ENCODE measurements around the gene RASGEF1B.

DNA sequence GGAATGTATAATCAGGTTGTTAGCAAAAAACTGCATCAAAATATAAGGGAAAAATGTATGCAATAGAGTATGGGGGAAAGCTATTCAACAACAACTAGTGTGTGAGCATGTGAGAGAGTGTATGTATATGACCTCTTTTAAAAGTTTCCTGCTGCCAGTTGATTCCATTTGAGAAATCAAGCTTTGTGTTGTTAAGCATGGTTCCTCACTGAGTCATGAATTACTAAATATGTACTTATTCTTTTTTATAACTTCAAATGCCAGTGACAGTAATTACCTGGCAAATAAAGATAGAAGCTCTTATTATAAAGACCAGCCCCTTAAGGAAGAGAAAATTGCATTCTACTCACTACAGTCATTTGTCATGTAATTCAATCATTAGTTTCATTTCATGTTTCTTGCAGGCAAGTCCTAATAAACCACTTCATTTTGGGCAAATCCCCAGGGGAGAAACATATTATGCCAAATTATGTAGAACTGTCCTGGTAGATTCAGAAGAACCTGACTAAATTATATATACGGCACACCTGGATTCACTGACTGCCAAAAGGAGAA, 19.2 kb downstream of the RASGEF1B start:
- TF ChIP-seq, protein P1, sequence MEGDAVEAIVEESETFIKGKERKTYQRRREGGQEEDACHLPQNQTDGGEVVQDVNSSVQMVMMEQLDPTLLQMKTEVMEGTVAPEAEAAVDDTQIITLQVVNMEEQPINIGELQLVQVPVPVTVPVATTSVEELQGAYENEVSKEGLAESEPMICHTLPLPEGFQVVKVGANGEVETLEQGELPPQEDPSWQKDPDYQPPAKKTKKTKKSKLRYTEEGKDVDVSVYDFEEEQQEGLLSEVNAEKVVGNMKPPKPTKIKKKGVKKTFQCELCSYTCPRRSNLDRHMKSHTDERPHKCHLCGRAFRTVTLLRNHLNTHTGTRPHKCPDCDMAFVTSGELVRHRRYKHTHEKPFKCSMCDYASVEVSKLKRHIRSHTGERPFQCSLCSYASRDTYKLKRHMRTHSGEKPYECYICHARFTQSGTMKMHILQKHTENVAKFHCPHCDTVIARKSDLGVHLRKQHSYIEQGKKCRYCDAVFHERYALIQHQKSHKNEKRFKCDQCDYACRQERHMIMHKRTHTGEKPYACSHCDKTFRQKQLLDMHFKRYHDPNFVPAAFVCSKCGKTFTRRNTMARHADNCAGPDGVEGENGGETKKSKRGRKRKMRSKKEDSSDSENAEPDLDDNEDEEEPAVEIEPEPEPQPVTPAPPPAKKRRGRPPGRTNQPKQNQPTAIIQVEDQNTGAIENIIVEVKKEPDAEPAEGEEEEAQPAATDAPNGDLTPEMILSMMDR (IDR thresholded peaks at IDR 0.05) = no peak
- TF ChIP-seq GABPB1 (CRISPR knock-in tag; IDR thresholded peaks at IDR 0.05) = no peak
- no peak for TF ChIP-seq CREM (CRISPR knock-in tag; IDR thresholded peaks at IDR 0.05)
- no peak for TF ChIP-seq ELF4 (CRISPR knock-in tag; IDR thresholded peaks at IDR 0.05; ENCODE audit: low read depth)
- TF ChIP-seq, protein P2, sequence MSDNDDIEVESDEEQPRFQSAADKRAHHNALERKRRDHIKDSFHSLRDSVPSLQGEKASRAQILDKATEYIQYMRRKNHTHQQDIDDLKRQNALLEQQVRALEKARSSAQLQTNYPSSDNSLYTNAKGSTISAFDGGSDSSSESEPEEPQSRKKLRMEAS (CRISPR knock-in tag; IDR thresholded peaks at IDR 0.05) = no peak
- TF ChIP-seq, protein P3, sequence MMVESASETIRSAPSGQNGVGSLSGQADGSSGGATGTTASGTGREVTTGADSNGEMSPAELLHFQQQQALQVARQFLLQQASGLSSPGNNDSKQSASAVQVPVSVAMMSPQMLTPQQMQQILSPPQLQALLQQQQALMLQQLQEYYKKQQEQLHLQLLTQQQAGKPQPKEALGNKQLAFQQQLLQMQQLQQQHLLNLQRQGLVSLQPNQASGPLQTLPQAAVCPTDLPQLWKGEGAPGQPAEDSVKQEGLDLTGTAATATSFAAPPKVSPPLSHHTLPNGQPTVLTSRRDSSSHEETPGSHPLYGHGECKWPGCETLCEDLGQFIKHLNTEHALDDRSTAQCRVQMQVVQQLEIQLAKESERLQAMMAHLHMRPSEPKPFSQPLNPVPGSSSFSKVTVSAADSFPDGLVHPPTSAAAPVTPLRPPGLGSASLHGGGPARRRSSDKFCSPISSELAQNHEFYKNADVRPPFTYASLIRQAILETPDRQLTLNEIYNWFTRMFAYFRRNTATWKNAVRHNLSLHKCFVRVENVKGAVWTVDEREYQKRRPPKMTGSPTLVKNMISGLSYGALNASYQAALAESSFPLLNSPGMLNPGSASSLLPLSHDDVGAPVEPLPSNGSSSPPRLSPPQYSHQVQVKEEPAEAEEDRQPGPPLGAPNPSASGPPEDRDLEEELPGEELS (CRISPR knock-in tag; IDR thresholded peaks at IDR 0.05) = no peak
- TF ChIP-seq, protein P4, sequence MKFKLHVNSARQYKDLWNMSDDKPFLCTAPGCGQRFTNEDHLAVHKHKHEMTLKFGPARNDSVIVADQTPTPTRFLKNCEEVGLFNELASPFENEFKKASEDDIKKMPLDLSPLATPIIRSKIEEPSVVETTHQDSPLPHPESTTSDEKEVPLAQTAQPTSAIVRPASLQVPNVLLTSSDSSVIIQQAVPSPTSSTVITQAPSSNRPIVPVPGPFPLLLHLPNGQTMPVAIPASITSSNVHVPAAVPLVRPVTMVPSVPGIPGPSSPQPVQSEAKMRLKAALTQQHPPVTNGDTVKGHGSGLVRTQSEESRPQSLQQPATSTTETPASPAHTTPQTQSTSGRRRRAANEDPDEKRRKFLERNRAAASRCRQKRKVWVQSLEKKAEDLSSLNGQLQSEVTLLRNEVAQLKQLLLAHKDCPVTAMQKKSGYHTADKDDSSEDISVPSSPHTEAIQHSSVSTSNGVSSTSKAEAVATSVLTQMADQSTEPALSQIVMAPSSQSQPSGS (CRISPR knock-in tag; IDR thresholded peaks at IDR 0.05; ENCODE audit: borderline replicate concordance, low read depth) = no peak
- TF ChIP-seq ESRRA (CRISPR knock-in tag; IDR thresholded peaks at IDR 0.05; ENCODE audit: borderline replicate concordance) = no peak
- TF ChIP-seq ETV6 (CRISPR knock-in tag; IDR thresholded peaks at IDR 0.05) = no peak
- no peak for TF ChIP-seq NR1H2 (CRISPR knock-in tag; IDR thresholded peaks at IDR 0.05)

All from WTC11 (cell line).